Keratinocyte (primary cell): Measurements from ENCODE around the gene CCDC63. TPM values are rescaled to one million over a fixed set of nuclear protein-coding genes. Genes with fewer than 3 reads are reported as not detected.

Experiments
- DNase-seq: peaks from one replicate; pipeline ENCODE4 v3.0.0-alpha.2; 2011; ENCODE audit warnings: low read depth, missing footprints, low spot score
- FAIRE-seq: peaks from 2 replicates; lab custom pipeline; 2011; peaks lifted over from hg19 to GRCh38; lab: Jason Lieb, UNC
- H2AFZ ChIP-seq: 2 replicates; pipeline ENCODE4 v1.6.0; 2012; ENCODE audit warnings: low read length, control low read depth, inconsistent platforms; ENCODE audit not compliant: control insufficient read depth
- H3K27ac ChIP-seq: 2 replicates; pipeline ENCODE4 v1.5.1; 2011; ENCODE audit warnings: low read length; ENCODE audit not compliant: control insufficient read depth, insufficient read depth
- H3K27me3 ChIP-seq: 3 replicates; pipeline ENCODE4 v1.6.0; 2011; ENCODE audit warnings: low read length; ENCODE audit not compliant: control insufficient read depth, insufficient read depth; ENCODE audit errors: extremely low read depth
- H3K36me3 ChIP-seq, 2 experiments: 2 replicates in 1 of 2; 3 replicates in 1 of 2; pipeline ENCODE4 v1.5.1; 2011; ENCODE audit warnings: low read length in 2 of 2, mild to moderate bottlenecking in 1 of 2; ENCODE audit not compliant: control insufficient read depth in 2 of 2, insufficient read depth in 2 of 2; ENCODE audit errors: extremely low read depth in 1 of 2
- H3K4me1 ChIP-seq: 3 replicates; pipeline ENCODE4 v1.5.1; 2011; ENCODE audit warnings: low read length; ENCODE audit not compliant: control insufficient read depth, insufficient read depth; ENCODE audit errors: extremely low read depth
- H3K4me2 ChIP-seq: 3 replicates; pipeline ENCODE4 v1.6.0; 2011; ENCODE audit warnings: low read depth, low read length; ENCODE audit not compliant: control insufficient read depth, insufficient read depth; ENCODE audit errors: extremely low read depth
- H3K4me3 ChIP-seq, 3 experiments: fragments of 200-600 bp in 1 of 3; sonication (generic) in 1 of 3; 2 replicates in 2 of 3; 3 replicates in 1 of 3; pipeline ENCODE4 v1.5.1; 2011 to 2016; ENCODE audit warnings: low read length in 3 of 3, mild to moderate bottlenecking in 3 of 3, control low read depth in 2 of 3, inconsistent platforms in 1 of 3, low read depth in 1 of 3, mixed read lengths in 1 of 3, mixed run types in 1 of 3, moderate library complexity in 1 of 3; ENCODE audit not compliant: control insufficient read depth in 2 of 3, insufficient read depth in 2 of 3; ENCODE audit errors: extremely low read depth in 1 of 3
- H3K79me2 ChIP-seq: 2 replicates; pipeline ENCODE4 v1.6.0; 2012; ENCODE audit warnings: low read length; ENCODE audit not compliant: control insufficient read depth, insufficient read depth
- H3K9ac ChIP-seq: 3 replicates; pipeline ENCODE4 v1.6.0; 2011; ENCODE audit warnings: low read length; ENCODE audit not compliant: control insufficient read depth, insufficient read depth; ENCODE audit errors: extremely low read depth
- H3K9me1 ChIP-seq: 3 replicates; pipeline ENCODE4 v1.6.0; 2011; ENCODE audit warnings: low read length; ENCODE audit not compliant: control insufficient read depth, insufficient read depth; ENCODE audit errors: extremely low read depth
- H3K9me3 ChIP-seq: 2 replicates; pipeline ENCODE4 v1.5.1; 2012; ENCODE audit warnings: low read depth, low read length; ENCODE audit not compliant: control insufficient read depth
- H4K20me1 ChIP-seq: 3 replicates; pipeline ENCODE4 v1.6.0; 2011; ENCODE audit warnings: low read length; ENCODE audit not compliant: control insufficient read depth, insufficient read depth; ENCODE audit errors: extremely low read depth
- CTCF ChIP-seq, 3 experiments: IDR thresholded peaks in 1 of 3; conservative IDR thresholded peaks in 1 of 3; optimal IDR thresholded peaks in 1 of 3; 2 replicates in 2 of 3; 3 replicates in 1 of 3; pipeline versions ENCODE3 to v1.5.1; 2011; ENCODE audit warnings: low read length in 3 of 3, mild to moderate bottlenecking in 3 of 3, moderate library complexity in 2 of 3, control low read depth in 1 of 3, inconsistent platforms in 1 of 3; ENCODE audit not compliant: insufficient read depth in 2 of 3; ENCODE audit errors: extremely low read depth in 1 of 3
- EZH2 ChIP-seq: IDR thresholded peaks from one replicate; pipeline ENCODE4 v1.6.1; 2012; ENCODE audit warnings: inconsistent platforms, mild to moderate bottlenecking, low read length, moderate library complexity
- dilution Hi-C: fragments of 300-500 bp; cut with MboI; formaldehyde crosslinking; loops from one replicate; pipeline ENCODE4 v1.7.0; 2020; ENCODE audit warnings: low sequenced_read_pairs; ENCODE audit not compliant: extremely low pct_ligation_motif_present
- polyA plus RNA-seq, 5 experiments: library from polyadenylated mRNA; depleted of rRNA in 3 of 5; stranded (reverse) in 3 of 5; stranded (forward) in 1 of 5; unstranded in 1 of 5; fragments of >200 nt; gene quantifications; 1 replicate in 1 of 5; 2 replicates in 3 of 5; 3 replicates in 1 of 5; pipeline versions ENCODE4 v1.2.1 to v1.2.3, GENCODE V29; 2011 to 2012; ENCODE audit warnings: missing spikeins in 2 of 5, low read depth in 1 of 5, low replicate concordance in 1 of 5

CCDC63 gene
- polyA plus RNA-seq, 1 donor (not counting 4 experiments of a cell fraction or from before 2014, with no cell fraction given): not detected

GRCh38 chr12:110937104-110937641 lies 90.4 kb downstream of the CCDC63 start:
- Histone ChIP-seq H3K27me3 (no peaks in the 10 kb centered on the region), H3K27ac (no peak overlapping the region), H3K79me2 (no peaks in the 10 kb centered on the region), H4K20me1 (no peaks in the 10 kb centered on the region), H3K36me3 (no peaks in the 10 kb centered on the region), H3K9ac (no peak overlapping the region), H3K4me1 (peaks cover 17% of the 10 kb centered on the region), H3K4me3 (no peak overlapping the region), H2AFZ (no peak overlapping the region), H3K9me3 (no peaks in the 10 kb centered on the region), H3K9me1 (no peaks in the 10 kb centered on the region), H3K4me2 (peak overlapping the region; percentile 28)
- FAIRE-seq (peak; percentile 62), DNase-seq (no peak)
- TF ChIP-seq EZH2 (no peak), CTCF (optimal IDR thresholded peaks at IDR 0.05 in 1 of 3, IDR thresholded peaks at IDR 0.05 in 1 of 3, conservative IDR thresholded peaks at IDR 0.05 in 1 of 3; ENCODE audit: extremely low read depth in 1 of 3, insufficient read depth in 2 of 3, low read length in 3 of 3) (peak; percentile 90 to 97 (median 94))
- dilution Hi-C loops: no loop called here

- H3K27ac ChIP-seq: no peak overlapping the region
- no peaks in the 10 kb centered on the region for H3K9me3 ChIP-seq
- H3K4me1 ChIP-seq: peaks cover 3% of the 10 kb centered on the region
- H3K4me3 ChIP-seq: no peak overlapping the region
- H3K27me3 ChIP-seq: no peaks in the 10 kb centered on the region
- no peaks in the 10 kb centered on the region for H4K20me1 ChIP-seq
- DNase-seq: no peak
- dilution Hi-C loops: no loop called here
- H3K79me2 ChIP-seq: no peaks in the 10 kb centered on the region
- no peak overlapping the region for H3K9ac ChIP-seq
- H2AFZ ChIP-seq: no peak overlapping the region
- H3K4me2 ChIP-seq: no peak overlapping the region
- no peak for FAIRE-seq
- no peaks in the 10 kb centered on the region for H3K36me3 ChIP-seq
- TF ChIP-seq EZH2: no peak
- TF ChIP-seq CTCF (optimal IDR thresholded peaks at IDR 0.05 in 1 of 3, IDR thresholded peaks at IDR 0.05 in 1 of 3, conservative IDR thresholded peaks at IDR 0.05 in 1 of 3; ENCODE audit: extremely low read depth in 1 of 3, insufficient read depth in 2 of 3, low read length in 3 of 3): no peak
- no peaks in the 10 kb centered on the region for H3K9me1 ChIP-seq
Observed at GRCh38 chr12:110940296-110940695, 93.5 kb downstream of the CCDC63 start.
